ENCODE measurements around the gene HEMGN.

Gene HEMGN

DNA sequence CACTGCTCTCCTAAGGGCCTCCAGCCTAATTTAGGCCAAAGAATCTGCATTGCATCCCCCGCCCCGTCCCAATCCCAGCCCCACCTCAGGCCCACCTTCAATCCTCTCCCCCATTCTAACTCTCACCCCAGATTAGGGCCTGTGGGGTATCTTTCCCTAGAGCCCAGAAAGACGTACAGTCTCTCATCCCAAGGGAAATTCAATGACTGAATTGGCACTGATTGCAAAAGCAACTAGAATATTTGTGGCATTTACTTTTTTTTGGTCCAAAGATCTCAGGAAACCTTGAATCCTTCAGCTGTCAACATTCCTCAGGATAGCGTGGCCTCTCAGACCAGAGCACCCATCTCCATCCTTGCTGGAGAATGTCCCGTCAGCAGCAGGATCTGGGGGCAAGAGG is 46.2 kb downstream of the HEMGN start:
- DNase-seq: no peak

DNA sequence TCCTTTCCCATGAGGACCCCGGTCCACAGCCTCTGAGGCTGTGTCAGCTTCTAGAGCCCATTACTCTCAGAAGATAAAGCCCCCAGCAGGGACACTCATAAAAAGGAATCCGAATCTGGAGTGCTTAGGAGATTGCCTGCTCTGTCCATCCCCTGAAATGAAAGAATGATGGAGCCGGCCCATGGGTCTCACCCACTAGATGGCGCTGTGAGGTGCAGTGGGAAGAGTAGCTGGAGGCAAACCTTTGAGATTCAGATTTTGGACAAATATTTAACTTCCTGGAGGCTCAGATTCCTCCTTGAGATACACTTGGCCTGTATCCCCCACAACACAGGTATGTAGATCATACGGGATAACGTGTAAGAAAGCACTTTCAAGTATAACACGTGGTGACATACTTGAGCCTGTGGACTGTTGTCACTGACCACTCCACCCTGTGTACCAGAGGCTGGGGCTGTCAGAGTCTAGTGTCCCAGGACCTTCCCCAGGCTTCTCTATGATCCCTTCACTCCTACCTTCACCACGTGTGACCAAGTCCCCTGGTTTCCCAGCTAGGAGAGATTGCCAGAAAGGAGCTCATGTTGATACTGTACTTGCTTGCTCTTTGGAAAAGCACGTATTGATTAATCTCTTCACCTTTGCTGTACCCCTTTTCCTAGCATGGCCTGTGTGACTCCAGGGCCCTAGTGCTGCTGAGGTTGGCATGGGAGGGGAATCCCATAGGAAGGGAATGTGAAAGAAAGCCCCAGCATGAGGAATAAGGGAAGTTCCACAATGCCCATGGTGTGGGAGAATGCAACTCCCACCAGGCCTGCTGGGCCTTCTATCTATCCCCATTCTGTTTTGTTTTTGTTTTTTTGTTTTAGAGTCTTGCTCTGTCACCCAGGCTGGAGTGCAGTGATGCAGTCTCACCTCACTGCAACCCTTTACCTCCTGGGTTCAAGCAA is 47.8 kb downstream of the HEMGN start:
- peak; percentile 63 for DNase-seq

DNA sequence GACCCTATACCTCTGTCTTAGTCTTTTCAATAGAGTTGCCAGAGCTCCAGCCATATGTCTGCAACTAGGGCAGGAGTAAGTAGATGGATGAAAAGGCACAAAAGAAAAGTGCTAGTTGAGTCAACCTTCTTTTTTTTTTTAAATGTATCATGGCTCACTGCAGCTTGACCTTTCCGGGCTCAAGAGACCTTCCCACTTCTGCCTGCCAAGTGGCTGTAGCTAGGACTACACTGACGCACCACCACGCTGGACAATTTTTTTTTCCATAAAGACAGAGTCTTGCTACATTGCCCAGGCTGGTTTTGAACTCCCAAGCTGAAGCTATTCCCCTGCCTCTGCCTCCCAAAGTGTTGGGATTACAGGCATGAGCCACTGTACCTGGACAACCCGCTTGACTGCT is 57.6 kb downstream of the HEMGN start:
- DNase-seq: no peak
